Choroid plexus epithelial cell (primary cell): ENCODE results near the gene ZNF541.

Source experiments
- DNase-seq: peaks from one replicate; pipeline ENCODE4 v3.0.0-alpha.2; 2010; ENCODE audit warnings: low read depth
- H3K4me3 ChIP-seq: 2 replicates; pipeline ENCODE4 v1.5.1; 2011; ENCODE audit warnings: low read depth, mild to moderate bottlenecking, control low read depth, low read length, moderate library complexity
- CTCF ChIP-seq: conservative IDR thresholded peaks from 2 replicates; pipeline ENCODE4 v1.5.1; 2011; ENCODE audit warnings: low read depth, mild to moderate bottlenecking, control low read depth, inconsistent platforms, low read length, moderate library complexity

The ZNF541 gene

GRCh38 chr19:47542030-47542475 is 30.9 kb downstream of the ZNF541 start:
- H3K4me3 ChIP-seq = no peak overlapping the region
- DNase-seq = peak; percentile 23
- TF ChIP-seq CTCF = no peak

GRCh38 chr19:47541518-47541917 is 31.4 kb downstream of the ZNF541 start:
- no peak for TF ChIP-seq CTCF
- no peak overlapping the region for H3K4me3 ChIP-seq
- no peak for DNase-seq

GRCh38 chr19:47540748-47541147 is 32.2 kb downstream of the ZNF541 start:
- peak; percentile 74 for DNase-seq
- TF ChIP-seq CTCF = peak; percentile 70
- H3K4me3 ChIP-seq = no peak overlapping the region

GRCh38 chr19:47539747-47540311 is 33.1 kb downstream of the ZNF541 start:
- no peak for DNase-seq
- H3K4me3 ChIP-seq = no peak overlapping the region
- TF ChIP-seq CTCF = no peak

GRCh38 chr19:47538812-47539211 is 34.1 kb downstream of the ZNF541 start:
- DNase-seq = no peak
- TF ChIP-seq CTCF = no peak
- no peak overlapping the region for H3K4me3 ChIP-seq

GRCh38 chr19:47537493-47537892 is 35.5 kb downstream of the ZNF541 start:
- TF ChIP-seq CTCF = no peak
- DNase-seq = no peak
- H3K4me3 ChIP-seq = no peak overlapping the region

GRCh38 chr19:47534628-47535027 is 38.3 kb downstream of the ZNF541 start:
- H3K4me3 ChIP-seq = no peak overlapping the region
- DNase-seq = no peak
- TF ChIP-seq CTCF = no peak
